KG1 (cell line): ENCODE measurements around the gene ERI2.

Experiments
- DNase-seq: peaks from one replicate; lab custom pipeline; 2025; lab: John Stamatoyannopoulos, UW

Gene ERI2

GRCh38 chr16:20806168-20807050 lies at the start of gene ERI2, which contains the start of gene REXO5:
ERI2 (minus strand) TSS chr16:20806472; CDS start chr16:20806430, 42 bp downstream.
REXO5 (plus strand) TSS chr16:20806527; CDS start chr16:20806954, 427 bp downstream.
- peak; percentile 84 for DNase-seq

GRCh38 chr16:20854963-20855362 lies 48.7 kb upstream of the ERI2 start:
- no peak for DNase-seq

- no peak for DNase-seq
Measured at GRCh38 chr16:20853981-20854620, 47.8 kb upstream of the ERI2 start.

GRCh38 chr16:20853143-20853542 lies 46.9 kb upstream of the ERI2 start:
- DNase-seq = no peak

- DNase-seq = no peak
Measured at GRCh38 chr16:20851601-20852000, 45.3 kb upstream of the ERI2 start.

- DNase-seq = no peak
Measured at GRCh38 chr16:20850981-20851380, 44.7 kb upstream of the ERI2 start.

GRCh38 chr16:20849589-20850390 lies 43.5 kb upstream of the ERI2 start:
- DNase-seq = peak; percentile 32

GRCh38 chr16:20847550-20847949 lies 41.3 kb upstream of the ERI2 start:
- DNase-seq = no peak

GRCh38 chr16:20846551-20846950 lies 40.3 kb upstream of the ERI2 start:
- no peak for DNase-seq

GRCh38 chr16:20846030-20846429 lies 39.8 kb upstream of the ERI2 start:
- no peak for DNase-seq

- peak; percentile 34 for DNase-seq
Measured at GRCh38 chr16:20844588-20844987, 38.3 kb upstream of the ERI2 start.

GRCh38 chr16:20844054-20844453 lies 37.8 kb upstream of the ERI2 start:
- no peak for DNase-seq

GRCh38 chr16:20839504-20839903 lies 33.2 kb upstream of the ERI2 start:
- DNase-seq = no peak

- no peak for DNase-seq
Measured at GRCh38 chr16:20838240-20838639, 32.0 kb upstream of the ERI2 start.

- DNase-seq = no peak
Measured at GRCh38 chr16:20833086-20833485, 26.8 kb upstream of the ERI2 start.

- DNase-seq = no peak
Measured at GRCh38 chr16:20830372-20830771, 24.1 kb upstream of the ERI2 start.

GRCh38 chr16:20829536-20829935 lies 23.3 kb upstream of the ERI2 start:
- no peak for DNase-seq

GRCh38 chr16:20826039-20826566 lies 19.8 kb upstream of the ERI2 start:
- no peak for DNase-seq

- DNase-seq = no peak
Measured at GRCh38 chr16:20822521-20823325, 16.5 kb upstream of the ERI2 start.

- DNase-seq = no peak
Measured at GRCh38 chr16:20821682-20822081, 15.4 kb upstream of the ERI2 start.

GRCh38 chr16:20818929-20819585 lies 12.8 kb upstream of the ERI2 start:
- no peak for DNase-seq
